ENCODE results near the gene FAM81A.

Gene FAM81A

GRCh38 chr15:59536553-59536952 lies 98.6 kb downstream of the FAM81A start:
- no peak for DNase-seq (ENCODE audit: extremely low read depth in 1 of 2, low read depth in 1 of 2)

- DNase-seq (ENCODE audit: extremely low read depth in 1 of 2, low read depth in 1 of 2) = no peak
Measured at GRCh38 chr15:59537403-59537802, 99.4 kb downstream of the FAM81A start.

DNA sequence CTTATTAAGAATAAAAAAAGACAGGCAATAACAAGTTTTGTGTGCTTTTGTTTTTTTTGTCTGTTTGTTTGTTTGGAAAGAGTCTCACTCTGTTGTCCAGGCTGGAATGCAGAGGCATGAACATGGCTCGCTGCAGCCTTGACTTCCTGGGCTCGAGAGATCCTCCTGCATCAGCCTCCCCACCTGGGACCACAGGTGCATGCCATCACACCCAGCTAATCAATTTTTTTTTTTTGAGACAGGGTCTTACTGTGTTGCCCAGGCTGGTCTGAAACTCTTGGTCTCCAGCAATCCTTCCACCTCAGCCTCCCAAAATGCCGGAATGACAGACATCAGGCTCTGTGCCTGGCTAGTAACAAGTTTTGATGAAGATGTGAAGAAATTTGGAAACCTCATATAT lies 100.5 kb downstream of the FAM81A start:
- DNase-seq (ENCODE audit: extremely low read depth in 1 of 2, low read depth in 1 of 2) = no peak

GRCh38 chr15:59539799-59540198 lies 101.8 kb downstream of the FAM81A start:
- no peak for DNase-seq (ENCODE audit: extremely low read depth in 1 of 2, low read depth in 1 of 2)

DNA sequence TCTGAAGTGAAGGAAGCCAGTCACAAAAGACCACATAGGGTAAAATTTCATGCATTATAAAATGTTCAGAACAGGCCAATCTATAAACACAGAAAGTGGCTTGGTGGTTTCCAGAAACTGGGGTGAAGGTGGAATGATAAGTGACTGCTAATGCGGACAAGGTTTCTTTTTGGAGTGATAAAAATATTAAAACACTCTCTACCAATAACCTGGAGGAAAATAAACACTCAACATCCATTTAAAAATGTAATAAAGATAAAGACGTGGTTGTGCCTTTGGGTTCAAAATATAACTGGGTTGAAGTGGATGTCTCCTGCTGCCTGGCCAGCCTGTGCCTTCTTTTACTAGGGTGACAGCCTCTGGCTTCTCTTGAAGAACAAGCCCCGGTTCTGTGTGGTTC lies 102.7 kb downstream of the FAM81A start:
- no peak for DNase-seq (ENCODE audit: extremely low read depth in 1 of 2, low read depth in 1 of 2)

- DNase-seq (ENCODE audit: extremely low read depth in 1 of 2, low read depth in 1 of 2) = no peak
Measured at GRCh38 chr15:59541750-59542149, 103.8 kb downstream of the FAM81A start.

- no peak for DNase-seq (ENCODE audit: extremely low read depth in 1 of 2, low read depth in 1 of 2)
Measured at GRCh38 chr15:59543721-59544547, 105.9 kb downstream of the FAM81A start.

- DNase-seq (ENCODE audit: extremely low read depth in 1 of 2, low read depth in 1 of 2) = no peak
Measured at GRCh38 chr15:59545573-59545972, 107.6 kb downstream of the FAM81A start.

DNA sequence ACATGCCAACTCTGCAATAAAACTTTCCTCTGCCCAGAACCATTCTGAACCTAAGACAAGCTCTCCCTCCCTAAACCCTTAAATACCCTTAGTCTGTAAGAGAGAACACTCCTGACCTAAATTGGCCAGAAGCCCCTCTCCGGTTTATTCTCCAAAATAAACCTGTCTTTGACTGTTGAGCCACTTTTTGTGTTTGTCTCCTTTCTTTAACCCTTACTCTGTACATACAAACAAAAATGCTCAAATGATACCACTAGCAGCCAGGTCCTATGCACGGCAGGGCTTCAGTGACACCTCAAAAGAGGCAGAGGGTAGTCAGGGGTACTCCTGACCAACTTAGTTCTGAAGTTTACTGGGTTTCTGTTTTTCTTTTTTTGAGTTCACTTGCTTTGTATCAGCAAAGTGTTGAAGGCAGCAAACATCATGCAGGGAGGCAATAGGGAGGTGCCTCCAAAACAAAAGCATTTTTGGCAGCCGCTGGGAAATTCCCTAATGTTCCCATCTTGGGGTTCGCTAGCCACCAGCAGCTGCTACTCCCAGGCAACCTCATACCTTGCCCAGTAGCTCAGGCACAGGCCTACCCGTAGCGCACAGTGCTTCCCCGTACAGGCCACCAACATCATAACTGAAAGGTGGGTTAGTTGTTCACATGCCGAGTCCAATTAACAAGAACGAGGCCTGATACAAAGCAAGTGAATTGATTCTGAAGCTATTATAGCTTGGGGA lies 110.7 kb downstream of the FAM81A start:
- no peak for DNase-seq (ENCODE audit: extremely low read depth in 1 of 2, low read depth in 1 of 2)

- no peak for DNase-seq (ENCODE audit: extremely low read depth in 1 of 2, low read depth in 1 of 2)
Measured at GRCh38 chr15:59549301-59550185, 111.6 kb downstream of the FAM81A start.

- DNase-seq (ENCODE audit: extremely low read depth in 1 of 2, low read depth in 1 of 2) = no peak
Measured at GRCh38 chr15:59550530-59550929, 112.5 kb downstream of the FAM81A start.

GRCh38 chr15:59550956-59551355 lies 113.0 kb downstream of the FAM81A start:
- no peak for DNase-seq (ENCODE audit: extremely low read depth in 1 of 2, low read depth in 1 of 2)

DNA sequence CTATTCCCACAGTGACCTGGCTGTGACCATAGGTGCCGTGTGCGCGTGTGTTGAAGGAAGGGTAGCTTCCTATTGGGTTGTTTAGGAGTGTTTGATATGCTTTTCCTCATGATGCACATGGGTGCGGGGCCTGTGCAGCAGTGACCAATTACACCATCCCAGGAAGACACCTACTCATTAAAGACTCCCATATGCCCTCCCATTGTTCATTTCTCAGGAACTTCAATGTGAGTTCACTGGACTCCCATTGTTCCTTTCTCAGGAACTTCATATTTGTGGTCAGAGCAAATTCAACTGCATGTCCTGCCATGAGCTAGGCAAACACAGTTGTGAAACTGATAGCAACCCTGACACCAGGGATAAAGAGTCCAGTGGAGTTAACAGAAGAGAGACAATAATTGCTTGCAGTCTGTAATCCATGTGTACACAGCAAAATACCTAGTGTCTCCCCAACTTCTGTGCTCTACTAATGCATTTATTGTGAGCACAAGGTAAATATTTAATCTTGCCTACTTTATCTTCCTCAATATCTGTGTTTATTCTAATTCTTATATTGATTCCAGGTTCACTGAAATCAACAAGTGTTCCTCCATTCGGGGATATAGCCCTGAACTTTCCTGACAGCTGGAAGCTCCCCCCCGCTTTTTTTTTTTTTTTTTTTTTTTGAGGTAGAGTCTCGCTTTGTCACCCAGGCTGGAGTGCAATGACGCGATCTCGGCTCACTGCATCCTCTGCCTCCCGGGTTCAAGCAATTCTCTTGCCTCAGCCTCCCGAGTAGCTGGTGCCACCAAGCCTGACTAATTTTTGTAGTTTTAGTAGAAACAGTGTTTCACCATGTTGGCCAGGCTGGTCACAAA lies 116.1 kb downstream of the FAM81A start:
- DNase-seq (ENCODE audit: extremely low read depth in 1 of 2, low read depth in 1 of 2) = no peak

DNA sequence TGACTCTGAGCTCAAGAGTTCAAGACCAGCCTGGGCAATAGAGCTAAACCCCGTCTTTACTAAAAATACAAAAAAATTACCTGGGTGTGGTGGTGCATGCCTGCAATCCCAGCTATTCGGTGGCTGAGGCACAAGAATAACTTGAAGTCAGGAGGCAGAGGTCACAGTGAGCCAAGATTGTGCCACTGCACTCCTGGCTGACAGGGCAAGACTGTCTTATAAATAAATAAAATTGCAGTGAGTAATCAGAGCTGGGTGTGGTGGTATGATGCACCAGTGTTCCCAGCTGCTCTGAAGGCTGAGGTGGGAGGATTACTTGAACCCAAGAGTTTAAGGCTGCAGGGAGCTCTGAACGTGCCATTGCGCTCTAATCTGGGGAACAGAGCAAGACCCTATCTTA lies 117.7 kb downstream of the FAM81A start:
- DNase-seq (ENCODE audit: extremely low read depth in 1 of 2, low read depth in 1 of 2) = no peak

- DNase-seq (ENCODE audit: extremely low read depth in 1 of 2, low read depth in 1 of 2) = no peak
Measured at GRCh38 chr15:59556380-59556779, 118.4 kb downstream of the FAM81A start.

DNA sequence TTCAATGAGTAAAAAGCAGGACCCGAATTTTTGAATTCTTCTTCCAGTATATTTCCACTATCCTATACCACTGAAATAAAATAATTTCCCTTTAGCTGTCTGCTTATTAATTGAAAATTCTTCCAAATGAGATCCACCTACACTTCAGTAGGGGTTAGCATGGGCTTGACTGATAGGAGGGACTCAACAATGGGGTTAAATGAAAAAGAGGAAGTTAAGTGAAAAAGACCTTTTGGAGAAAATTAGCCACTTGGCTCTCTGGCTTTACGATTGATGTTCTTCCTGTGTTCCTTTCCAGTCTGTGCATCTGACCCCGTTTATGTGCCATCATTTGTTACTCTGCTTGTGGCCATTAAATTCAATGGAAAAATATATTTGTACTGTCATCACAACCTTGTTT lies 119.6 kb downstream of the FAM81A start:
- no peak for DNase-seq (ENCODE audit: extremely low read depth in 1 of 2, low read depth in 1 of 2)

DNA sequence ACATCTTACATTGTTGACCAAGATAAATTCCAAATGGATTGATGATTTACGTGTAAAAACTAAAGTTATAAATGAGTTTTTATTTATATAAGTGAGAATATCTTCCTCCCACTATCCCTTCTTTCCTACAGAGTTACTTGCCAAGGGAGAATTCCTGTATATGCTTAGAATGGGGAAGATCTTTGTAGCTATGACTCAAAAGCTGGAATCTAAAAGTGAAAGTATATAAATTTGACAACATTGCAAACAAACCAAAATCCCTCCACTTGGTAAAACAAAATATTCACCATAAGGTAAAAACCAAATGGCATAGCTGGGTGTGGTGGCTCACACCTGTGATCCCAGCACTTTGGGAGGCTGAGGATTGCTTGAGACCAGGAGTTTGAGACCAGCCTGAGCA lies 120.9 kb downstream of the FAM81A start:
- DNase-seq (ENCODE audit: extremely low read depth in 1 of 2, low read depth in 1 of 2) = no peak

- no peak for DNase-seq (ENCODE audit: extremely low read depth in 1 of 2, low read depth in 1 of 2)
Measured at GRCh38 chr15:59561547-59561946, 123.6 kb downstream of the FAM81A start.

GRCh38 chr15:59562448-59563186 lies 124.6 kb downstream of the FAM81A start:
- no peak for DNase-seq (ENCODE audit: extremely low read depth in 1 of 2, low read depth in 1 of 2)

GRCh38 chr15:59565299-59565698 lies 127.3 kb downstream of the FAM81A start:
- DNase-seq (ENCODE audit: extremely low read depth in 1 of 2, low read depth in 1 of 2) = no peak

Data from activated CD8-positive, alpha-beta memory T cell treated with anti-CD3 and anti-CD28 coated beads for 1 hour (primary cell).